HG02798 (cell line): ENCODE measurements around the gene CCR8.

ENCODE experiments used
- ATAC-seq: cut with Tn5 transposase; IDR thresholded peaks from one replicate; pipeline ENCODE4 v1.9.1; 2021; ENCODE audit warnings: mild to moderate bottlenecking; ENCODE audit not compliant: unreplicated experiment, poor library complexity

Gene CCR8, protein sequence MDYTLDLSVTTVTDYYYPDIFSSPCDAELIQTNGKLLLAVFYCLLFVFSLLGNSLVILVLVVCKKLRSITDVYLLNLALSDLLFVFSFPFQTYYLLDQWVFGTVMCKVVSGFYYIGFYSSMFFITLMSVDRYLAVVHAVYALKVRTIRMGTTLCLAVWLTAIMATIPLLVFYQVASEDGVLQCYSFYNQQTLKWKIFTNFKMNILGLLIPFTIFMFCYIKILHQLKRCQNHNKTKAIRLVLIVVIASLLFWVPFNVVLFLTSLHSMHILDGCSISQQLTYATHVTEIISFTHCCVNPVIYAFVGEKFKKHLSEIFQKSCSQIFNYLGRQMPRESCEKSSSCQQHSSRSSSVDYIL

DNA sequence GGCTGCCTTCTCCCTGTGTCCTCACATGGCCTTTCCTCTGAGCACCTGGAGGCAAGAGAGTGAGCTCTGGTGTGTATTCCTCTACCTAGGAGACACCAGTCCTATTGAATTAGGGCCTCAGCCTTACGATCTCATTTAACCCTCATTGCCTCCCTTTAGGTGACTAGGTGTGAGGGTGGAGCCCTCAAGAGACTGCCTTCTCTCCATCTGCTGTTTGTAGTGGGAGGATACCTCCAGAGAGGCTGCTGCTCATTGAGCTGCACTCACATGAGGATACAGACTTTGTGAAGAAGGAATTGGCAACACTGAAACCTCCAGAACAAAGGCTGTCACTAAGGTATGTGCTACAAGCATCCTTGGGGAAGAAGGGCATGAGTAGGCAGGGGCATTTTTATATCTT lies at the start of gene CCR8:
Gene CCR8, plus strand, starts transcription at position 217 of the 400 bp plus-strand sequence. CDS start 2,623 bp downstream, outside the sequence.
- ATAC-seq = no peak

DNA sequence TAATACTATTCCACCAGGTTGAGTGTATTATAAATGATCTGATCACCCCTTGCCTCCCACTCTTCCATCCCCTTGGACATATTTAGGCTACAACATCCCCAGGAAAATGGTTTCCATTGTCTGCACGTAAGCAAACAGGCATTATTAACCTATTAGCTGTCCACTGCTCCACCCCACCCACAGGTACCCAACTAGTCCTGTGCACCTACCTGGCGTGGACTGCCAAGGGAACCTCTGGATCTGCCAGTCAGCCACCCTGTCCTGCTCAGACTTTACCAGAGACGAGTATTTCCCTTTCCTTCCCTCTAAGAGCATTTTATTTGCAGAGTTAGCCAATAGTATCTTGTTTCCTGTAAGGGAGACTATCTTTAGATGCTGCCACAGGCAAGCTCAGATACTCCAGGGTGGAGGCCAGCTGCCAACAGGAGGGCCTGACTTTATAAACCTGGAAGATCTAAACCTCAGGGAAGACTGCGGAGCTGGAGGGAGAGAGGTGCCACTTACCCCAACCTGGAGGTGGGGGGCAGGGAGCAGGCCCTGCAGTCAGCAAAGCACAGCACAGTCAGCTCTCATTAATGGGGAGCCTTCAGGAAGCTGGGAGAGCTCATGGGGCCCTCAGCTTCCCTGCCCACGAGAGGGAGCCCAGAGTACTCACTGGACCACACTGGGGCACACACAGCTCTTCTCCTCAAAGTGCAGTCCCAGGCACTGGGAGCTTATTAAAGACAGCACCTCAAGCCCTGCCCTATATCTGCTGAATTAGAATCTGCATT lies 49.6 kb upstream of the CCR8 start, which contains the start of gene CX3CR1:
Gene CX3CR1, minus strand, starts transcription at position 292 of the 773 bp plus-strand sequence. CDS start 13,527 bp downstream, outside the sequence.
- no peak for ATAC-seq

DNA sequence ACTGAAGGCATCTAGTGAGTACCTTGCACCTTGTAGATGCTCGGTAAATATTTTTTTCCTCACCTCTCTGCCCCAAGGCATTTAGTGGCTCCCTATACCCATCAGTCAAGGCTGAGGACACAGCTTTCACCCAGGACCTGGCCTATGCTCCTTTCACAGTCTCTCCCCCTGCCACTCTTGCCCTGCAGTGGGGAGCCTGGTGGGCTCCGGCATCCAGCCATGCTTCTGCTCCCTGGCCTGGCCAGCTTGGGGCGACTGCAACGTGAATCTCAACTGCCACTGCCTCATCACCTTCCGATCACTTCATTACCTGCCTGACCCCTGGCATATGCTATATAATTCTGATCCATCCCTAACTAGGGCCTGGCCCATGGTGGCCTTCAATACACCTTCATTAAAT lies 48.9 kb upstream of the CCR8 start:
- no peak for ATAC-seq

DNA sequence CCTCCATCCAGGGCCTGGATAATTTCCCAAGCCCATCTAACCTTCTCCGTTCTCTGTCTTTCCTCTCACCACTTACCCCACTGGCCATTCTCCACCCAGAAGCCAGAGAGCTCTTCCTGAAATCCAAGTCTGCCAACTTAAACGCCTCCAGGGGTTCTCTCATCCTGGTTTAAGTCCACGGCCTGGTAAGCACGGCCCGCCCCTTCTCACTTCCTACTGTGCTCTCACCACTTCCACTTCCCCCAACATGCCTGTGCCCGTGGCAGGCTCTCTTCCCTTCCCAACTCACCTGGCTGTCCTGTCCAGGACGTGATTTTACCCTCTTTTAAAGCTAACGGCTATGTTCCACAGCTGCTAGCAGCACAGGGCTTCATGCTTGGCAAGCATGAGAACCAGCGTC lies 48.0 kb upstream of the CCR8 start:
- ATAC-seq = no peak

DNA sequence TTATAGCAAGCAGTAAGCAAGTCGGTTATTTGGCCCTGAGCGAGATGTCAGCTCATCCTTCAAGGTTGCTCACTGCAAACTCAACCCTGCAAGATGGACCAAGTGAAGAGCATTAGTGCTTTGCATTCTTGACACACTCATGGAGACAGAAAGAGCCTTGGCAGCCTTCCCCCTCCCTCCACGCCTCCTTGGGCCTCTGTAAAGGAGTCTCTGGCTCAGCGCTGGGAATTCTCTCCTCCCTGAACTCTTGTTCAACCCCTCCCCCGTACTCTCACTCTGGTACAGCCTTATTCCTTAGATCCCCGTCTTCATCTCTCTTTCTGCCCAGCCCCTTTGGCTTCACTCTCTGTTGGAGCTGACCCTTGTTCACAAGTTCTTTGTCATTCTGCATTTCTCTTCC lies 47.5 kb upstream of the CCR8 start:
- no peak for ATAC-seq

DNA sequence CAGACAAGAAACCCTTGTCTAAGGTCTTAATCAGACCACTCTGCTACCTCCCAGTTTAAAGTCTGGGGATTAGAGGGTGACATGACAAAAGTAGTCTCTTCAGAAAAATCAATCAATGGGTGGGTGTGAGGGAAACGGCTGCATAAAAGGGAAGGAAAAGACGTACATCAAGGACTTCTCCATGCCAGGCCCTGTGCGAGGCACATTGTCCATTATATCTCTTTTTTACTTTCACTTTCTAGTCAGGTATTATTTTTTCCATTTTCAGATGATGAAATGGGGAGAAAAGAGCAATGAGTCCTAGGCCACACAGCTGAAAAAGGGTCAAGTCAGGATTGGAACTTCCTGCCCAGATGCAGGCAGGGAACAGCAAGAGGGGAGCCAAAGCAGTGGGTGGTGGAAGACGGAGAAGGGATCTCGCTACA lies 45.0 kb upstream of the CCR8 start:
- no peak for ATAC-seq

DNA sequence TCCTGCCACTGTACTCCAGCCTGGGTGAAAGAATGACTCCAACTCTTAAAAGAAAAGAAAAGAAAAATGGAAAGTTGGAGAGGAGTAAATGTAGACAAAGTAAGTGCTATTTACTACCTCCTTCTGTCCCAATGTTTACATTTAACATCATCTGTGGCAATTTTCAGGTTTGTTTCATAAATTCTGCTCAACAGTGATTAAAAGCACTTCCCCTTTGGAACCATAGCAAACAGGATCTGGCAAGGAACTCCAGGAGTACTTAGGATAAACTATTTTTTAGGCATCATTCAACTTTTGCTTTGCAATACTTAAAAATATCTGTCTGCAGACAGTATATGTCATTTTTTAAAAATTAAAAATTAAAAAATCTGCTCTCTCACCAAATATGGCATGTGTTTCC lies 44.2 kb upstream of the CCR8 start:
- no peak for ATAC-seq

DNA sequence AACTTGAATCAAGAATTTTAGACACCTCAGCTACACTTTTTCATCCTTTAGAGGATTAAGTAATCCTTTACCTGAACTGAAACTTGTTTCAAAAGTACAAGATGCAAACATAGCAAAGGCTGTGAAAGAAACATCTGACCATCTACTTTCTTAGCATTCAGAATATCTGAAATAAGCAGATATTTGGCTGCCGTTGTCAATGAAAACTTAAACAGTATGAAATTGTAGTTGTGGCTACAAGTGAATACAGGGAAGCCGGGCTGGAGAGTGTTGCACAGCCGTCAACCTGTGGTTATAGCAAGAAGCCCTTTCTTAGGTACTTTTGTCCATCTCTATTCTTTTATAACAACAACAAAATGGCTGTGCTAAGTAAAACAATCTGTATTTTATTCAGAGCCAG lies 42.7 kb upstream of the CCR8 start:
- ATAC-seq = no peak

DNA sequence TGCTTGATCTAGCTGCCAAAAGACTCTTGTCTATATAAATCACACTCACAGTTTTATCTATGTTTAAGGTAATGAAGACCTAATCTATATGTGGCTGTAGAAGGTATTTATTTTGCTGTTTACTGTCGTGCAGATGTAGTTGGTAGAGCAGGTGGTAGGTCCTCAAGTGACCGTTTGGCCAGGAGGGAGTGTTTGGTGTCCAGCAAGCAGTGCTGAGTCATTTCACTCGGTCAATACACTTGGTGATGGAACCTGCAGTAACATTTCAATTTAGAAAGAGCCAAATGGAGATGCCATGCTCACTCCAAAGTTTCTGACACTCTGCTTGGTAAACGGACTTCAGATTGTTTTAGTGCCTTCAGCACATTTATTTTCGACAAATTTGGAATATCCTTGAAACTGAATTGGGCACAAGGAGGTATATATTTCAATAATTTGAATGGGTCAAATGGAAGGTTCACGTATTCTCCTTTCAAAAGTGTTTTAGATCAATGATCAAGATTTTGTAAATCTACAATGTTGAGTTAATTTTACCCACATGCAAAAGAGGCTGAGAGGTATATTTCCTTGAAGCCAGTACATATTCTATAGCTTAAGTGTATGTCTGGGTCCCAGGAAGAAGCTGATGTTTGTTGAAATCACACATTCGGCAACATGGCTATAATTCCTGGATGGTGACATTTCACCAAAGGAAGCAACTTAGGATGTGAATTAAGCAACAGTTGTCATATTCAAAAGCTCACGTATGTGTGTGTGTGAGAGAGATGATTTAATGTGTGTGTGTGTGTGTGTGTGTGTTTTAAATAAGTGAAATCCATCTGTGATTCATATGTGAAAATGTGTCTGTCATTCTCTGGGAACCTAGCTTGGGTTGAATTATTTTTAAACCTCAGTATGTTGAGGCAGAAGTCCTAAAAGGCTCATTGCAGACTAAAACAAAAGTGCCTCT lies 42.0 kb upstream of the CCR8 start:
- ATAC-seq = no peak

DNA sequence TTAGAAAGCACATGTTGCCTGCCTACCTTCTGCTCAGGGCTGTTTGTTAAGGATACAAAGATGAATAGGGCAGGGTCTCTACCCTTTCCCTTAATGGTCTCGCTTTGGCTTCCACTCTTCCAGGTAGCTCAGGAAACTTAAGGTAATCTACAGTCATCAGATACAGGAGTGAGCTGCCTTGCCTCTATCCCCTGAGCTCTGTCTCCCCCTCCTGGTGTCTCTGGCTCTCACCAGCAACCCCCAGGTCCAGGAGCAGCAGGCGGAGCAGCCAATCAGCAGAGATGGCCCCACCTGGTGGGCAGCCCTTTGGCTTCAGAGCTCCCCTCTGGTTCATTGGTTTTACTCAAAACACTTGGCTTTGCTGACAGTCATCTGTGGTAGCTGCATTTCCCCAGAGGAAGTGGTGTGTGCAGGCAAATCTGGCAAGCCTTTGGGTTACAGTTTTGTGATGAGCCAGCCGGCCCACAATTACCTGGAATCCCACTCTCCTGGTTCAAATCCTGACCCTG lies 41.2 kb upstream of the CCR8 start:
- ATAC-seq = peak; percentile 98

DNA sequence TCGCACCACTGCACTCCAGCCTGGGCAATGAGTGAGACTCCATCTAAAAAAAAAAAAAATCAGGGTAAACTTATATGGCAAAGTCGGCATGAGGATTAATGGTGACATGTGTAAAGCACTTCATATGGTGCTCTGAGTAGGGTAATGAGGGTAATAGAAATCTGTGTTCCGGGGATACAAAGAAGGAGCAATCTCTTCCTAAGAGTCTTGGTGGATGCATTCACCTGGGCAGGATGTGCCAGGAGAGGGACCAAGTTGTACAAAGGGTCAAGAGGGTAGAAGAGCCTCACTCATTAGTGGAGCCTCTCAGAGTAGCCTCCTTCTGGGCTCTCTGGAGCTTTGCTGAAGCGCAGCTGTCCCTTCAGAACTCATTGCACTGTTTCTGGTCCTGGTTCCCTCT lies 40.4 kb upstream of the CCR8 start:
- no peak for ATAC-seq

DNA sequence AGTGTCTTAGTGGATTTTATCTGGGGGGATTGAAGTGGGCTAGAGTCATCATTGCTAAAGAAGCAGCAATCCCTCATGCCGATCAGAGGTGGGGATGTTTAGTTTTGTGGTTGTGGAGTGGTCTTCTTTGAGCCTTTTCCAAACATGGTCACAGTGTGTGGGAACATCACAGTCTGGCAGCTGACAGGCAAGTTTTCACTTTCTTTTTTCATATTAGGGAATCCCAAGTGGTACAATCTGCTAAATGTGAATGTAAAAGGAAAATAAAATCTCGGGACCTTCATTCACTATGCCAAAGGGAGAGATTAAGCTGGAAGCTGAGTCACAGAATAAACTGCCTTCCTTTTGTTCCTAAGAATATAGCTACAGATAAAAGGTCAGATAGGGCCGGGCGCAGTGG lies 39.3 kb upstream of the CCR8 start:
- ATAC-seq = no peak

DNA sequence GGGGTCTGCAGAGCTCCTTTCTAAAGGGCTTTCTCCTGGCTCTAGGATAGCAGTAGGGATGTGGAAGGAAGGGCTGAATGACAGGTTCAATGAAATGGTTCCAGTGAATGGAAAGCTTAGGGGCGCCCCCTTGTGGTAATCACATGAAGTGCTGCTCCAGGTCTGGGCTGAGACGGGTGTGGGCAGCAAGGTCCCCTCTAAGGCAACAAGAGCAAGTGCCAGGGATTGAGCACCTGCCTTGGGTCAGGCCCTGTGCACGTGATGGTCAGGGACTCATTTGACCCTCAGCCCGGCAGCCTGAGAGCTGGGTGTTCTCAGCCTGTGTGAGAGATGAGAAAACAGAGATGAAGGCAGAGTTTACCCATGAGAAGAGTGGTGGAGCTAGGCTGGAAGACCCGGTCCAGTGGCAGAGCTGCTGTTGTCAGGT lies 37.6 kb upstream of the CCR8 start:
- no peak for ATAC-seq

DNA sequence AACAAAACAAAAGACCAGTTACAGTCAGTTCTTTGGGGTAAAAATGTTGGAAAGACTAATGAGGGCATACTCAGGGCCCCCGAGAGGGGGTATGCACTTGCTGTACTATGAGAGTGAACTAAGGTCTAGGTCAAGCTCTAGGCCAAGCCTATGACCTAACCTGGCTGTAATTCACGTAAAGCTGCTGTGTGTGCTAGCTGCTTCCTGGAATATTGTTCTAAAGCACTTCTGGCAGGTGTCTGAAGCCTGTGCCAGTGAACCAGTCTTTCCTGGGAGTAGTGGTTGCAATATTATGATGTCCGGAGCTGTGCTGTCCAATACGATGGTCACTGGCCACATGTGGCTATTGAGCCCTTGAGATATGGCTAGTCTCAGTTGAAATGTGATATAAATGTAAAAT lies 36.5 kb upstream of the CCR8 start:
- no peak for ATAC-seq

DNA sequence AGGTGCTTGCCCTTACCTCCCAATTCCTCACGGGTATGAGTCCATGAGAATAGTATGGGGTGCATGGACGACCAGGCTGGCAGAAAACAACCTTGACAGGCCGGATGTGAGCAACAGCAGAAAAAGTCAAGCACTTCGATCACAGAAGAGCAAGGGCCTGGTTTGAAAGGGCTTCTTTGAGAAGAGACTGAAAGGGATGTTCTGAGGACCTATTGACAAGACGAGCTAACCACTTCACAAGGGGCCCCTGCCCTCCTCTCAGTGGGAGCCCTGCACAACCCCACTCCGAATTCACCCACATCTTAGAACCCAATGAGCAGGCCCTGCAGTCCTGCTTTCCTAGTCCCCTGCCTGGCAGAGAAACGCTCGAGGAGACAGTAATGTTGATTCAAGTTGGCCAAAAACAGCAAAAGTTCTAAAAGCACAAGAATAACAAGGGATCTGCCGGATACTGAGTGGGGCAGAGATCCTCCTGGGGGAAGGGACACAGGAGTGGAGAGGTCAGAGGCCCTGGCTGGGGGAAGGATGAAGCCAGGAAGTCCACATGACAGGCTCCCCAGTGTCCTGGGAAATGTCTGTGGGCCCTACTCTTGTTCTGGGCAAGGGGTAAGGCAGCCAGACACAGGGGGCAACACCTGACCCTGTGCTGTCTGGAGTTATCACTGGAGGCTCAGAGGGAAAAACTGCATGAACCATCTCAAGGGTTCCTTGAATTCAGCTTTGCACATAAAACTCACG lies 34.9 kb upstream of the CCR8 start:
- ATAC-seq = no peak

DNA sequence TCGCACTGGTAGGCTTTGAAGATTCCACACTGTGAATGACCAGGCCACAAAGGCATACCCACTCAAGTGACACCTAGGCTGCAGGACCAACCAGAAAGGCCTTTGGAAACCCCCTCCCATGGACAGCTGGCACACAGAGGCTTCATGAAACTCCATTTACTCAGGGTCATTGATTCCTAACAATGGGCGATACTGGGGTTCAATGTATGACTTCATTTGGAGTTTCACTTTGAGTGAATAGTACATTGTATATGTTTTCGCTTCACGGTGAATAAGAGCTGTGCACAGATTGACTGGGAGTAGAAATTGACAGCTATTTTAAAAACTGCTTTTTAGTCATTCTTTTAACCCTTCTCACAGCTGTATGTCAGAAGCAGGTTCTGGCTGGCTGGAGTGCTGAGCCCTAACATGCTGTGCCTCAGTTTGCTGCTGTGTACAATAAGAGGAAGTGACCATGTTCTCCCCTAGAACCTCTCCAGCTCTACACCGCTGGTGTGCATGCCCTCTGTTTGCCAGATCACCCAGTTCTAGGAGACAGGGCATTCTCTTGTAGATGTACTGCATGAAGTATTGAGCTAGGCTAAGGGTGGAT lies 34.2 kb upstream of the CCR8 start:
- ATAC-seq = peak; percentile 84

DNA sequence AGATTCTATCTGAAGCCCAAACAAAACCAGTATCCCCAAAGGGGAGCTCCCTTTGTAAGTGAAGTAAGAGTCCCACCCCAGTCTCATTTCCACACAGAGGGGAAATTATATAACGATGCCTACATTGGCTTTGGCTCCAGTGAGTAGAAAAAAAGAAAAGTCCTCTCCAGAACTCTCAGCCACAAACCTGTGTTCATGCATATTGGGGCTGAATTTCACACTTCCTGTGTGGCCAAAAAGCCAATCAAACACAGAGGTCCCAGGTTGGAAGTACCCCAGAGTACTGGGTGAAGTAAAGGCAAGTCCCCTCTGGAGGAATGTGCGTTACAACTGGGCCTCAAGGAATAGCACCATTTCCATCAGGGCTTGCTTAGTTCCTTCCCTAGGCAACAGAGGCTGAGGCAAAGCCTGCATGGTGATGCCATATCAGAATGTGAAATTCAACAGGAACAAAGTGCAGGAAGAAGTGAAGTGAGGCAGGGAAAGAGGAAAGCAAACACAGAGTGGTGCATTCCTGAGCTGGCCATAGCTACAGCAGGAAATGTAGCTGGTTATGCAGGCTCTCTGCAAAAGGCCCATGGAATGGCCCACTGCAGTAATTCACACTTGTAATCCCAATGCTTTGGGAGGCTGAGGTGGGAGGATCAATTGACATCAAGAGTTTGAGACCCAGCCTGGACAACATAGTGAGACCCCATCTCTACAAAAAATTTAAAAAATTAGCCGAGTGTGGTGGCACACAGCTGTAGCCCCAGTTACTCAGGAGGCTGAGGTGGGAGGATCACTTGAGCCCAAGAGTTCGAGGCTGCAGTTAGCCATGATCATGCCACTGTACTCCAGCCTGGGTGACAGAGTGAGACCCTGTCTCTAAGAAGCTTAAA lies 33.1 kb upstream of the CCR8 start:
- no peak for ATAC-seq

DNA sequence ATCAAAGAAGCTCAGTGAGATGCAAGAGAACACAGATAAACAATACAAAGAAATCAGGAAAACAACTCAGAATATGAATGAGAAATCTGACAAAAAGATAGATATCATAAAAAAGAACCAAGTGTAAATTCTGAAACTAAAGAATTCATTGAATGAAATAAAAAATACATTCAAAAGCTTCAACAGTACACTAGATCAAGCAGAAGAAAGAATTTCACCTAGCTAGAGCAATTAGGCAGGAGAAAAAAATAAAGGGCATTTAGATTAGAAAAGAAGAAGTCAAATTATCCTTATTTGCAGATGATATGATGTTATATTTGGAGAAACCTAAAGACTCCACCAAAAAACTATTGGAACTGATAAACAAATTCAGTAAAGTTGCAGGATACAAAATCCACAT lies 30.2 kb upstream of the CCR8 start:
- no peak for ATAC-seq
